Activated CD8-positive, alpha-beta T cell treated with anti-CD3 and anti-CD28 coated beads for 36 hours (primary cell): Measurements from ENCODE around the gene ATXN1. TPM values are rescaled to one million over a fixed set of nuclear protein-coding genes. Genes with fewer than 3 reads are reported as not detected.

Experiments
- ATAC-seq: fragments of 200-7000 bp; cut with Tn5 transposase; one replicate; pipeline ENCODE4 v1.10.0; 2021; ENCODE audit warnings: mild to moderate bottlenecking, moderate library complexity
- CTCF ChIA-PET: fragments of 350-600 bp; sonication (Branson Sonifier 250); formaldehyde crosslinking; loops from one replicate; lab custom pipeline; 2021; ENCODE audit warnings: antibody characterized with exemption; lab: Charles Lee
- POLR2A ChIA-PET: fragments of 350-600 bp; sonication (Branson Sonifier 250); formaldehyde crosslinking; loops from one replicate; lab custom pipeline; 2021; ENCODE audit warnings: antibody characterized with exemption; lab: Charles Lee
- DNase-seq: peaks from one replicate; pipeline ENCODE4 v3.0.0-alpha.2; 2020
- H3K27ac Mint-ChIP-seq: one replicate; pipeline ENCODE4 v1.8.0; 2021; ENCODE audit warnings: mild to moderate bottlenecking, mixed read lengths
- H3K27me3 Mint-ChIP-seq: one replicate; pipeline ENCODE4 v1.8.0; 2021; ENCODE audit warnings: mixed read lengths
- H3K36me3 Mint-ChIP-seq: one replicate; pipeline ENCODE4 v1.8.0; 2021; ENCODE audit warnings: low read depth, mixed read lengths
- H3K4me1 Mint-ChIP-seq: one replicate; pipeline ENCODE4 v1.8.0; 2021; ENCODE audit warnings: low read depth, mixed read lengths
- H3K4me3 Mint-ChIP-seq: one replicate; pipeline ENCODE4 v1.8.0; 2021; ENCODE audit warnings: mild to moderate bottlenecking, moderate library complexity, mixed read lengths
- H3K9me3 Mint-ChIP-seq: one replicate; pipeline ENCODE4 v1.8.0; 2021; ENCODE audit warnings: mixed read lengths
- intact Hi-C: fragments of 100-400 bp; cut with micrococcal nuclease; formaldehyde crosslinking; loops from one replicate; pipeline ENCODE4 v1.10.0; 2022
- total RNA-seq, 2 experiments: library from RNA; stranded (reverse); gene quantifications; one replicate each; pipeline ENCODE4 v1.2.3, GENCODE V29; 2021
- TF ChIP-seq, protein P1 (sequence below): fragments of 200-600 bp; IDR thresholded peaks from one replicate; pipeline ENCODE4 v1.8.0; 2022; ENCODE audit warnings: antibody characterized with exemption, mild to moderate bottlenecking

The ATXN1 gene
- total RNA-seq, result 10 to 100 TPM; 35.4 to 40.8 TPM

DNA sequence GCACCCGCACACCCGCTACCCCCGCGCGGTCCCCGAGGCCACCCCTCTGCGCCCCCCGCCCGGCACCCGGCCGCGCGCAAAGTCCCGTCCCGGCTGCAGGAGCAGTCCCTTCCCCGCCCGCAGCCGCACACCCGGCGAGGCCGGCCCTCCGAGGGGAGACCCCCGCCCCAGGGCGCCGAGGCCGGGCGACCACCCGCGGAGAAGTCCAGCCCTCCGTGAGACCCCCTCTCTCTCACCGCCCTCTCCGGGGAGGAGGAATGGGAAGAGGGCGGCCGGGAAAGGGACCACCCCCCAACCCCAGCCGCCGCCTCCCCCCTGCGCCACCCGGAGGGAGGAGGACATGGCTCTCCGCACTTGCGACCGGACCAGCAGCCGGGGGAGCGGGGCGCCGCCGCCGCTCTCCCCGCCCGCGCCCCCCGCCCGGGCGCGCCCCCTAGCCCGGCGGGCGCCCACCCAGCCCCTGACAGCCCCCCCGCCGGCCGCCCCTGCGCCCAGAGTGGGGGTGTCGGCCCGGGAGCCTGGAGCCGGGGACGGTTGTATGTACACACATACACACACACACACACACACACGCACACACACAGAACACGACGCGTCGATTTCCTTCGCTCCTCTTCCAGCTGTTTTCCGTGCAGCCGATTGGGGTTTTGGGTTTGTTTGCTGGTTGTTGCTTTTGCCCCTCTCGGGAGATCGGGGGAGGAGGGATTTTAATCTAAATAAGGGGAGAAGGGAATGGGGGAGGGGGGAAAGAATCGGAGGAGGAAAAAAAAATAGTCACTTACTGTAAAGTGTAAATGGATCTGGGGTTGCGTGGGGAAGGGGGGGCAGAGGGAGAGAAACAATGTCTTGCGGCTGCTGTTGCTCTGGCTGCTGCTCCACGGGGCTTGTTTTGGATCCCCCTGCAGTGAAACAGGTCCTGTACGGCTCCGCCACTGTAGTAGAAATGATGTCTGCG is at the start of gene ATXN1:
ATXN1 (minus strand) TSS at position 945 of the 955 bp plus-strand sequence.
- TF ChIP-seq, protein P1, sequence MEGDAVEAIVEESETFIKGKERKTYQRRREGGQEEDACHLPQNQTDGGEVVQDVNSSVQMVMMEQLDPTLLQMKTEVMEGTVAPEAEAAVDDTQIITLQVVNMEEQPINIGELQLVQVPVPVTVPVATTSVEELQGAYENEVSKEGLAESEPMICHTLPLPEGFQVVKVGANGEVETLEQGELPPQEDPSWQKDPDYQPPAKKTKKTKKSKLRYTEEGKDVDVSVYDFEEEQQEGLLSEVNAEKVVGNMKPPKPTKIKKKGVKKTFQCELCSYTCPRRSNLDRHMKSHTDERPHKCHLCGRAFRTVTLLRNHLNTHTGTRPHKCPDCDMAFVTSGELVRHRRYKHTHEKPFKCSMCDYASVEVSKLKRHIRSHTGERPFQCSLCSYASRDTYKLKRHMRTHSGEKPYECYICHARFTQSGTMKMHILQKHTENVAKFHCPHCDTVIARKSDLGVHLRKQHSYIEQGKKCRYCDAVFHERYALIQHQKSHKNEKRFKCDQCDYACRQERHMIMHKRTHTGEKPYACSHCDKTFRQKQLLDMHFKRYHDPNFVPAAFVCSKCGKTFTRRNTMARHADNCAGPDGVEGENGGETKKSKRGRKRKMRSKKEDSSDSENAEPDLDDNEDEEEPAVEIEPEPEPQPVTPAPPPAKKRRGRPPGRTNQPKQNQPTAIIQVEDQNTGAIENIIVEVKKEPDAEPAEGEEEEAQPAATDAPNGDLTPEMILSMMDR, result no peak
- intact Hi-C loops, result loop anchor here (2.0 to 5.0 kb wide), 6 partner anchors 48 to 338 kb away; no protein-coding TSS in a partner anchor
- peak within 1 kb of the TSS; percentile 98 for H3K4me3 Mint-ChIP-seq
- ChIA-PET CTCF (interaction anchor here (1.0 to 5.2 kb wide), 14 partner anchors 12 to 432 kb away, joined by 3 to 68 read pairs (median 15); no protein-coding TSS in a partner anchor), POLR2A (interaction anchor here (0.6 to 4.9 kb wide), 20 partner anchors 11 to 442 kb away, joined by 3 to 43 read pairs (median 4); no protein-coding TSS in a partner anchor)
- H3K27ac Mint-ChIP-seq, result peak within 1 kb of the TSS; percentile 99
- ATAC-seq (no peak), DNase-seq (peak; percentile 64)
- H3K36me3 Mint-ChIP-seq, result peaks cover 17% of the 10 kb centered on the region
- H3K27me3 Mint-ChIP-seq, result no peaks in the 10 kb centered on the region
- peaks cover 57% of the 10 kb centered on the region for H3K4me1 Mint-ChIP-seq
- no peaks in the 10 kb centered on the region for H3K9me3 Mint-ChIP-seq

GRCh38 chr6:16810411-16810810 is 49.2 kb upstream of the ATXN1 start:
- Mint-ChIP-seq H3K4me3 (no peak overlapping the region), H3K36me3 (peaks cover 11% of the 10 kb centered on the region), H3K27ac (no peak overlapping the region), H3K27me3 (no peaks in the 10 kb centered on the region), H3K9me3 (peaks cover 29% of the 10 kb centered on the region), H3K4me1 (peaks cover 3% of the 10 kb centered on the region)
- DNase-seq, result no peak
- POLR2A ChIA-PET, result no interaction called here
- TF ChIP-seq, protein P1, result no peak
- intact Hi-C loops, result no loop called here
- no peak for ATAC-seq
- CTCF ChIA-PET, result no interaction called here

- POLR2A ChIA-PET, result no interaction called here
- intact Hi-C loops, result no loop called here
- Mint-ChIP-seq H3K4me3 (no peak overlapping the region), H3K9me3 (peaks cover 29% of the 10 kb centered on the region), H3K27me3 (no peaks in the 10 kb centered on the region), H3K27ac (no peak overlapping the region), H3K4me1 (peaks cover 3% of the 10 kb centered on the region), H3K36me3 (peaks cover 11% of the 10 kb centered on the region)
- CTCF ChIA-PET, result no interaction called here
- TF ChIP-seq, protein P1, result no peak
- no peak for ATAC-seq
- DNase-seq, result no peak
Observed at GRCh38 chr6:16809753-16810358, 48.6 kb upstream of the ATXN1 start.

GRCh38 chr6:16807956-16808355 is 46.7 kb upstream of the ATXN1 start:
- no peak overlapping the region for H3K27ac Mint-ChIP-seq

More at GRCh38 chr6:16807956-16808355, 46.7 kb upstream of the ATXN1 start:
- peaks cover 7% of the 10 kb centered on the region for H3K36me3 Mint-ChIP-seq
- peaks cover 3% of the 10 kb centered on the region for H3K4me1 Mint-ChIP-seq
- POLR2A ChIA-PET, result interaction anchor here (0.6 kb wide), 1 partner anchor 324 kb away, joined by 5 read pairs; no protein-coding TSS in a partner anchor
- no peak overlapping the region for H3K4me3 Mint-ChIP-seq
- TF ChIP-seq, protein P1, result no peak
- no peak for ATAC-seq
- intact Hi-C loops, result no loop called here
- CTCF ChIA-PET, result no interaction called here
- H3K27me3 Mint-ChIP-seq, result no peaks in the 10 kb centered on the region
- H3K9me3 Mint-ChIP-seq, result peaks cover 19% of the 10 kb centered on the region
- no peak for DNase-seq
